Measurements from ENCODE around the gene GPR68. TPM values are rescaled to one million over a fixed set of nuclear protein-coding genes. Genes with fewer than 3 reads are reported as not detected.

The GPR68 gene
- total RNA-seq, 1 donor from 2014 or later = 0.42 TPM

- peaks cover 2% of the 10 kb centered on the region for H3K36me3 Mint-ChIP-seq (ENCODE audit: low read depth)
- H3K27ac Mint-ChIP-seq (ENCODE audit: unreplicated experiment) = peak overlapping the region; percentile 87
- peaks cover 4% of the 10 kb centered on the region for H3K9me3 Mint-ChIP-seq (ENCODE audit: low read depth)
- H3K4me1 Mint-ChIP-seq (ENCODE audit: low read depth) = peaks cover 23% of the 10 kb centered on the region
- DNase-seq (ENCODE audit: low spot score) = peak; percentile 68
- TF ChIP-seq CTCF (IDR thresholded peaks at IDR 0.05) = no peak
- H3K27me3 Mint-ChIP-seq (ENCODE audit: low read depth) = no peaks in the 10 kb centered on the region
- no peak overlapping the region for H3K4me3 Mint-ChIP-seq (ENCODE audit: unreplicated experiment)
Measured at GRCh38 chr14:91284146-91284790, 39.8 kb upstream of the GPR68 start.

GRCh38 chr14:91283666-91284065 is 39.2 kb upstream of the GPR68 start:
- Mint-ChIP-seq H3K4me3 (ENCODE audit: unreplicated experiment) (no peak overlapping the region), H3K36me3 (ENCODE audit: low read depth) (peaks cover 2% of the 10 kb centered on the region), H3K27ac (ENCODE audit: unreplicated experiment) (peak overlapping the region; percentile 87), H3K27me3 (ENCODE audit: low read depth) (no peaks in the 10 kb centered on the region), H3K9me3 (ENCODE audit: low read depth) (peaks cover 4% of the 10 kb centered on the region), H3K4me1 (ENCODE audit: low read depth) (peaks cover 23% of the 10 kb centered on the region)
- DNase-seq (ENCODE audit: low spot score) = peak; percentile 62
- TF ChIP-seq CTCF (IDR thresholded peaks at IDR 0.05) = no peak

- H3K36me3 Mint-ChIP-seq (ENCODE audit: low read depth) = peaks cover 2% of the 10 kb centered on the region
- no peaks in the 10 kb centered on the region for H3K27me3 Mint-ChIP-seq (ENCODE audit: low read depth)
- H3K9me3 Mint-ChIP-seq (ENCODE audit: low read depth) = peaks cover 4% of the 10 kb centered on the region
- TF ChIP-seq CTCF (IDR thresholded peaks at IDR 0.05) = no peak
- peaks cover 23% of the 10 kb centered on the region for H3K4me1 Mint-ChIP-seq (ENCODE audit: low read depth)
- no peak overlapping the region for H3K4me3 Mint-ChIP-seq (ENCODE audit: unreplicated experiment)
- no peak for DNase-seq (ENCODE audit: low spot score)
- peak overlapping the region; percentile 87 for H3K27ac Mint-ChIP-seq (ENCODE audit: unreplicated experiment)
Measured at GRCh38 chr14:91282954-91283645, 38.6 kb upstream of the GPR68 start.

GRCh38 chr14:91281346-91281745 is 36.8 kb upstream of the GPR68 start:
- Mint-ChIP-seq H3K4me3 (ENCODE audit: unreplicated experiment) (no peak overlapping the region), H3K27me3 (ENCODE audit: low read depth) (no peaks in the 10 kb centered on the region), H3K36me3 (ENCODE audit: low read depth) (peaks cover 2% of the 10 kb centered on the region), H3K4me1 (ENCODE audit: low read depth) (peaks cover 23% of the 10 kb centered on the region), H3K9me3 (ENCODE audit: low read depth) (peaks cover 4% of the 10 kb centered on the region), H3K27ac (ENCODE audit: unreplicated experiment) (no peak overlapping the region)
- no peak for DNase-seq (ENCODE audit: low spot score)
- no peak for TF ChIP-seq CTCF (IDR thresholded peaks at IDR 0.05)

- no peak overlapping the region for H3K27ac Mint-ChIP-seq (ENCODE audit: unreplicated experiment)
- TF ChIP-seq CTCF (IDR thresholded peaks at IDR 0.05) = no peak
- H3K27me3 Mint-ChIP-seq (ENCODE audit: low read depth) = no peaks in the 10 kb centered on the region
- H3K36me3 Mint-ChIP-seq (ENCODE audit: low read depth) = peaks cover 2% of the 10 kb centered on the region
- no peak for DNase-seq (ENCODE audit: low spot score)
- H3K4me3 Mint-ChIP-seq (ENCODE audit: unreplicated experiment) = no peak overlapping the region
- peaks cover 4% of the 10 kb centered on the region for H3K9me3 Mint-ChIP-seq (ENCODE audit: low read depth)
- peaks cover 21% of the 10 kb centered on the region for H3K4me1 Mint-ChIP-seq (ENCODE audit: low read depth)
Measured at GRCh38 chr14:91280129-91280528, 35.6 kb upstream of the GPR68 start.

Measured in chondrocyte (in vitro differentiated cells).